CD4-positive, alpha-beta T cell (primary cell): Measurements from ENCODE around the gene NAA10. TPM values are rescaled to one million over a fixed set of nuclear protein-coding genes. Genes with fewer than 3 reads are reported as not detected.

Experiments used
- ATAC-seq: fragments of 200-7000 bp; cut with Tn5 transposase; one replicate; pipeline ENCODE4 v1.10.0; 2022; ENCODE audit warnings: mild to moderate bottlenecking; ENCODE audit not compliant: poor library complexity
- CTCF ChIA-PET: fragments of 350-600 bp; sonication (Branson Sonifier 250); formaldehyde crosslinking; loops from one replicate; lab custom pipeline; 2021; ENCODE audit warnings: antibody characterized with exemption, inconsistent platforms; lab: Charles Lee
- POLR2A ChIA-PET: fragments of 350-600 bp; sonication (Branson Sonifier 250); formaldehyde crosslinking; loops from one replicate; lab custom pipeline; 2021; ENCODE audit warnings: antibody characterized with exemption, inconsistent platforms; lab: Charles Lee
- DNase-seq, 14 experiments: peaks; one replicate each; pipeline ENCODE4 v3.0.0-alpha.2; 2013 to 2020; ENCODE audit warnings: mixed read lengths in 2 of 14
- H3K27ac ChIP-seq, 2 donors: one replicate each; pipeline versions ENCODE4 v1.5.1 to v1.7.0; 2013; ENCODE audit warnings: low read length in 2 of 2, low read depth in 1 of 2, mild to moderate bottlenecking in 1 of 2
- H3K27me3 ChIP-seq, 2 experiments: 1 replicate in 1 of 2; 2 replicates in 1 of 2; pipeline versions ENCODE4 v1.6.1 to v1.7.0; 2013; ENCODE audit warnings: low read length in 2 of 2, control low read depth in 1 of 2, mild to moderate bottlenecking in 1 of 2, moderate library complexity in 1 of 2; ENCODE audit not compliant: insufficient read depth in 2 of 2, control insufficient read depth in 1 of 2
- H3K36me3 ChIP-seq: one replicate; pipeline ENCODE4 v1.6.1; 2013; ENCODE audit warnings: low read length, control low read depth; ENCODE audit not compliant: insufficient read depth
- H3K4me1 ChIP-seq: one replicate; pipeline ENCODE4 v1.6.1; 2013; ENCODE audit warnings: low read length, control low read depth; ENCODE audit not compliant: insufficient read depth
- H3K4me3 ChIP-seq: one replicate; pipeline ENCODE4 v1.5.1; 2013; ENCODE audit warnings: mild to moderate bottlenecking, low read length, moderate library complexity
- H3K9me3 ChIP-seq, 2 experiments: 1 replicate in 1 of 2; 2 replicates in 1 of 2; pipeline versions ENCODE4 v1.6.1 to v1.7.0; 2013; ENCODE audit warnings: low read length in 2 of 2, mild to moderate bottlenecking in 2 of 2, control low read depth in 1 of 2, moderate library complexity in 1 of 2; ENCODE audit not compliant: control insufficient read depth in 1 of 2, insufficient read depth in 1 of 2
- H3K27ac Mint-ChIP-seq: one replicate; pipeline ENCODE4 v1.8.0; 2020; ENCODE audit warnings: mixed read lengths
- H3K27me3 Mint-ChIP-seq: one replicate; pipeline ENCODE4 v1.8.0; 2021; ENCODE audit warnings: mixed read lengths
- H3K36me3 Mint-ChIP-seq: one replicate; pipeline ENCODE4 v1.8.0; 2021; ENCODE audit warnings: low read depth, mixed read lengths
- H3K4me1 Mint-ChIP-seq: one replicate; pipeline ENCODE4 v1.8.0; 2021; ENCODE audit warnings: low read depth, mixed read lengths
- H3K4me3 Mint-ChIP-seq: one replicate; pipeline ENCODE4 v1.8.0; 2020; ENCODE audit warnings: mild to moderate bottlenecking, mixed read lengths
- H3K9me3 Mint-ChIP-seq: one replicate; pipeline ENCODE4 v1.8.0; 2020; ENCODE audit warnings: mixed read lengths
- intact Hi-C, 2 experiments: fragments of 100-400 bp; cut with DNase I in 1 of 2; cut with micrococcal nuclease in 1 of 2; formaldehyde crosslinking; loops; one replicate each; pipeline versions ENCODE4 v1.15.1 to v1.9.0; 2023 to 2025; cut with DNase I, micrococcal nuclease
- total RNA-seq, 174 experiments: library from RNA in 2 of 174; stranded (reverse) in 2 of 174; gene quantifications; one replicate each; pipeline ENCODE4 v1.2.3 and lab custom pipeline; 2021 to 2026
- TF ChIP-seq, protein P1 (sequence below): fragments of 200-600 bp; IDR thresholded peaks from one replicate; pipeline ENCODE4 v1.8.0; 2022; ENCODE audit warnings: antibody characterized with exemption, mild to moderate bottlenecking

Gene NAA10
- total RNA-seq, 2 experiments from 2014 or later = 41.5 to 42.0 TPM

DNA sequence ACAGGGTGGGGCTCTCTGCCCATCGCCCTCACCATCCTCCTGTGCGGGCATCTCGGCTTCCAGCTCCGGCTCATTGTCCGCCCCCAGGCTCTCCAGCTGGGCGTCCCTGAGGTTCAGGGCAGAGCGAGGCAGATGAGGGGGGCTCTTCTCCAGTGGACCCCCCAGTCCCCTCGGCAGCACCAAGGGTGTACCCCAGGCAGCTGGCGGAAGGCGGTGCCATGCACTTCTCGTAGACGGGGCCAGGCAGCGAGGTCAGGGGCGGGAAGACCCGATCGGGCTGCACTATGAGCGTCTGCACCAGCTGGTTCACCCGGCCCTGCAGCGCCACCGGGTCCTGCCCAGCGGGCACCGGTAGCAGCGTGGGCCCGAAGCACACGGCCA lies 24.9 kb downstream of the NAA10 start:
- no peak overlapping the region for H3K4me3 ChIP-seq
- peaks cover 18% of the 10 kb centered on the region for H3K4me1 Mint-ChIP-seq
- no peaks in the 10 kb centered on the region for H3K27me3 ChIP-seq
- H3K4me1 ChIP-seq = peaks cover 26% of the 10 kb centered on the region
- DNase-seq (peak in 1 of 14 experiments; percentile 1), ATAC-seq (no peak)
- H3K9me3 ChIP-seq = no peaks in the 10 kb centered on the region
- no peak overlapping the region for H3K27ac Mint-ChIP-seq
- H3K36me3 ChIP-seq = peaks cover 42% of the 10 kb centered on the region
- H3K4me3 Mint-ChIP-seq = no peak overlapping the region
- no peak overlapping the region for H3K27ac ChIP-seq
- POLR2A ChIA-PET = interaction anchor here (1.4 to 2.6 kb wide), 2 partner anchors 15 to 91 kb away, joined by 3 to 9 read pairs; no protein-coding TSS in a partner anchor
- CTCF ChIA-PET = no interaction called here
- intact Hi-C loops = no loop called here
- TF ChIP-seq, protein P1, sequence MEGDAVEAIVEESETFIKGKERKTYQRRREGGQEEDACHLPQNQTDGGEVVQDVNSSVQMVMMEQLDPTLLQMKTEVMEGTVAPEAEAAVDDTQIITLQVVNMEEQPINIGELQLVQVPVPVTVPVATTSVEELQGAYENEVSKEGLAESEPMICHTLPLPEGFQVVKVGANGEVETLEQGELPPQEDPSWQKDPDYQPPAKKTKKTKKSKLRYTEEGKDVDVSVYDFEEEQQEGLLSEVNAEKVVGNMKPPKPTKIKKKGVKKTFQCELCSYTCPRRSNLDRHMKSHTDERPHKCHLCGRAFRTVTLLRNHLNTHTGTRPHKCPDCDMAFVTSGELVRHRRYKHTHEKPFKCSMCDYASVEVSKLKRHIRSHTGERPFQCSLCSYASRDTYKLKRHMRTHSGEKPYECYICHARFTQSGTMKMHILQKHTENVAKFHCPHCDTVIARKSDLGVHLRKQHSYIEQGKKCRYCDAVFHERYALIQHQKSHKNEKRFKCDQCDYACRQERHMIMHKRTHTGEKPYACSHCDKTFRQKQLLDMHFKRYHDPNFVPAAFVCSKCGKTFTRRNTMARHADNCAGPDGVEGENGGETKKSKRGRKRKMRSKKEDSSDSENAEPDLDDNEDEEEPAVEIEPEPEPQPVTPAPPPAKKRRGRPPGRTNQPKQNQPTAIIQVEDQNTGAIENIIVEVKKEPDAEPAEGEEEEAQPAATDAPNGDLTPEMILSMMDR = no peak
- H3K27me3 Mint-ChIP-seq = no peaks in the 10 kb centered on the region
- H3K36me3 Mint-ChIP-seq = peaks cover 24% of the 10 kb centered on the region
- no peaks in the 10 kb centered on the region for H3K9me3 Mint-ChIP-seq

DNA sequence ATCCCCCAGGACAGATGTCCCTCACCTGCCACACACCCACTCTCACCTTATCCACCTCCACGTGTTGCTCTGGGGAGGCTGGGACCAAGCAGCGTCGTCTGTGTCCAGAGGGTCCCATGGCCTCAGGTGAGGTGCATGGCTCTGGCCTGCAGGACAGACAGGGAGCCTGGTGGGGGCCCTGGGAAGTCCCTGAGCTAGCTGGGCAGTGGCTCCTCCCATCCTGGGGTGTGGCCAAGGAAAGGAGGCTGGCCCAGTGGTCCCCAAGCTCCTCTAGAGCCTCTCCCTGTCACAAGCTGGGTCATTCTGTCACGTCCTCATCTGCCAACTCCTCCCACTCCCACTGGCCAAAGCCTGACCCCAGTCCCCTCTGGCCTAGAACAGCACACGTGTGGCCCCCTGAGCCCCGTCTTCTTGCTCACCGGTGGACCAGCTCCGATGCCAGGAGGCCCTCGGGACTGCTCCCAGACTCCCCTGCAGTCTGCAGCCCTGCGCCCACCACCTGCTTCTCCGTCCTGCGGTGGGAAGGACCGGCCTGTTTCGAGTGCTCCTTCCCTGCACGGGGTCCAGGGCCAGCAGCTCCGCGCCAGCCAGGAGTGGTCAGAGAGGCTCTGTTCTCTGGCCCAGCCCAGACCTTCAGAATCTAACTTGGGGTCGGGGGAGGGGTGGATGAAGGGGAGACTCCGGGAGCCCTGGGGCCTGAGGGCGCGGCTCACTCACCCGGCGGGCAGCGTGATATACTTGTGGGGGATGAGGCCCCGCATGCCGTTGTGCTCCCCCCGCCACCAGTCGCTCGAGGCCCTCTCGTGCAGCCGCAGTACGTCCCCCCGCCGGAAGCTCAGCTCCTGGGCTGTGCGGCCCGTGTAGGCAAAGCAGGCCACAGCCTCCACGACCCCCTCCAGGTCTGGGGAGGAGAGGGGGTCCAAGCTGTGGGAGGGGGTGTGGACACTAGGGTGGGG lies 25.5 kb downstream of the NAA10 start:
- ChIA-PET POLR2A (interaction anchor here (1.4 to 7.3 kb wide), 2 partner anchors 17 to 90 kb away, joined by 3 to 63 read pairs; partner anchors contain the start of gene ARHGAP4), CTCF (interaction anchor here (0.8 kb wide), 1 partner anchor 14 kb away, joined by 3 read pairs; no protein-coding TSS in a partner anchor)
- no peaks in the 10 kb centered on the region for H3K9me3 Mint-ChIP-seq
- Histone ChIP-seq H3K27ac (no peak overlapping the region), H3K4me3 (no peak overlapping the region), H3K36me3 (peaks cover 42% of the 10 kb centered on the region), H3K9me3 (no peaks in the 10 kb centered on the region), H3K4me1 (peaks cover 33% of the 10 kb centered on the region), H3K27me3 (no peaks in the 10 kb centered on the region)
- intact Hi-C loops = no loop called here
- DNase-seq (peak in 1 of 14 experiments; percentile 7), ATAC-seq (no peak)
- H3K4me3 Mint-ChIP-seq = no peak overlapping the region
- H3K27ac Mint-ChIP-seq = no peak overlapping the region
- H3K36me3 Mint-ChIP-seq = peaks cover 20% of the 10 kb centered on the region
- no peaks in the 10 kb centered on the region for H3K27me3 Mint-ChIP-seq
- TF ChIP-seq, protein P1 = no peak
- peaks cover 23% of the 10 kb centered on the region for H3K4me1 Mint-ChIP-seq

DNA sequence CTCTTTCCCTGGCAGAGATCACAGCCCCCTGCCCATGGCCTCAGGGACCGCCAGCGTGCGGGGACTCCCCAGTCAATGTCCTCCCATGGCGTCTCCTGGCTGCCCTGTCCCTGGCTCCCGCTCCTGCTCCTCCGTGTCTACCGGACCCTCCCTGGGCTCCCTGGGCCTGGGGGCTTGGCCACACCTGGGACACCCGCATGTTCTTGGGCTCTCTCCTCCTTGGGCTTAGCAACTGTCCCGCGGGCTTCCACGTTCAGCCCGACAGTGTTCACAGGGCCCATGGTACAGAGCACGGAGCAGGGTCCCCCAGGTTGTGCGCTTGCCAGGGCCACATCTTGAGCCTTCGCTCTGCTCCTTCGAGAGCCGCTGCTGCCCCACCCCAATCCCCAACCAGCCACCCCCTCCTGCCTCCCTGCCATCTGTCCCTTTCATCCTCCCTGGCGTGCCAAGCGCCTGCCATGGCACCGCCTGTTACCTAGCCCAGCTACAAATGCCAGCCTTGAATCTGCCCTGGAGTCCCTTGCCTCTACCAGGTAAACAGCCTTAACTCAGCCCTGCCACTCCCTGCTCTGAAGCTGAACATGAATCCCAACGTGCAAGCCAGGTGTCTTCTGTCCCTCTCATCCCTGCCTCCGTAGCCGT lies 26.5 kb downstream of the NAA10 start:
- TF ChIP-seq, protein P1 = no peak
- Histone ChIP-seq H3K9me3 (no peaks in the 10 kb centered on the region), H3K27me3 (no peaks in the 10 kb centered on the region), H3K4me3 (no peak overlapping the region), H3K36me3 (peaks cover 32% of the 10 kb centered on the region), H3K4me1 (peaks cover 42% of the 10 kb centered on the region), H3K27ac (no peak overlapping the region)
- ChIA-PET POLR2A (interaction anchor here (1.3 to 7.3 kb wide), 2 partner anchors 18 to 126 kb away, joined by 3 to 63 read pairs; partner anchors contain the start of gene ARHGAP4), CTCF (interaction anchor here (0.8 kb wide), 1 partner anchor 15 kb away, joined by 3 read pairs; no protein-coding TSS in a partner anchor)
- Mint-ChIP-seq H3K4me1 (peaks cover 32% of the 10 kb centered on the region), H3K9me3 (no peaks in the 10 kb centered on the region), H3K27ac (no peak overlapping the region), H3K4me3 (no peak overlapping the region), H3K36me3 (peaks cover 20% of the 10 kb centered on the region), H3K27me3 (no peaks in the 10 kb centered on the region)
- intact Hi-C loops = no loop called here
- DNase-seq (peak in 1 of 14 experiments; percentile 1), ATAC-seq (no peak)
